Sigmoid colon (tissue), 4 donors: Measurements from ENCODE around the gene PPME1.

ENCODE experiments used
- CTCF ChIP-seq, 4 experiments: fragments of 450-650 bp in 3 of 4; fragments of 200-600 bp in 1 of 4; IDR thresholded peaks; one replicate each; pipeline ENCODE4 v1.5.1; 2016 to 2019; ENCODE audit warnings: antibody characterized with exemption in 4 of 4, mild to moderate bottlenecking in 3 of 4, moderate library complexity in 2 of 4
- POLR2A ChIP-seq, 2 donors: fragments of 450-650 bp; IDR thresholded peaks; one replicate each; pipeline ENCODE4 v1.6.1; 2016; ENCODE audit warnings: antibody characterized with exemption in 2 of 2, mild to moderate bottlenecking in 2 of 2, moderate library complexity in 2 of 2
- POLR2AphosphoS5 ChIP-seq, 4 donors: sonication (generic); formaldehyde crosslinking; IDR thresholded peaks; one replicate each; pipeline ENCODE4 v1.6.1; 2017; ENCODE audit warnings: antibody characterized with exemption in 4 of 4

DNA sequence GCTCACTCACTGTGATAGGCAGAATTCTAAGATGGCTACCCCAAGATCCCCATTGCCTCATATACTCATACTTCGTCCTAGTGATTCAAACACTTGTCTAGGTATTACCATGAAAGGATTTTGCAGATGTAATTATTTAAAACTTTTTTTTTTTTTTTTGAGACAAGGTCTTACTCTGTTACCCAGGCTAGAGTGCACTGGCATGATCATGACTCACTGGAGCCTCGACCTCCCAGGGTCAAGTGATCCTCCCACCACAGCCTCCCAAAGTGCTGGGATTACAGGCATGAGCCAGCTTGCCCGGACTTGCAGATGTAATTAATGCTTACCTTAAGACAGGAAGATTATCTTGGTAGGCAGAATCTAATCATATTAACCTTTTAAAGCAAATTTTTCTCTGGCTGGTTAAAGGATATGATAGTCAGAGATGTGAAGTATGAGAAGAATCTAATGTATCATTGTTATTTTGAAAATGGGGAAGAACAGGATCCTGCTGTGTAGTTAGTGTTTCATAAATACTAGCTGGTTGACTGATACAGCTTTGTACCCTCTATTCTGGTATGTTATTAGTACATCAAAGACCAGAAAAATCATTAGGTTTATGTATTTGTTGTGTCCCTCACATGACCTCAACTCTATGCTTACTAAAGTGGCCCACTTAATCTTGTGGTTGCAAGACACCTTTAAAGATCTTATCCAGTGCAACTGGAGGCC is 35.8 kb upstream of the PPME1 start:
- no peak for TF ChIP-seq POLR2A (IDR thresholded peaks at IDR 0.05)
- TF ChIP-seq CTCF (IDR thresholded peaks at IDR 0.05), result no peak
- no peak for TF ChIP-seq POLR2AphosphoS5 (IDR thresholded peaks at IDR 0.05)
